ENCODE measurements around the gene LEF1.

Gene LEF1

GRCh38 chr4:108168671-108169523 lies at the start of gene LEF1:
Gene LEF1 (minus strand): TSS chr4:108168932. CDS start chr4:108167767, 1,165 bp downstream.
- DNase-seq (ENCODE audit: low read depth in 3 of 3), result peak in 2 of 3 donors; percentile 58 to 72

GRCh38 chr4:108216510-108216909 lies 47.8 kb upstream of the LEF1 start:
- DNase-seq (ENCODE audit: low read depth in 3 of 3), result no peak

- no peak for DNase-seq (ENCODE audit: low read depth in 3 of 3)
These were observed 46.3 kb upstream of the LEF1 start for GRCh38 chr4:108215055-108215454.

- DNase-seq (ENCODE audit: low read depth in 3 of 3), result no peak
These were observed 45.0 kb upstream of the LEF1 start for GRCh38 chr4:108213723-108214122.

GRCh38 chr4:108213308-108213707 lies 44.6 kb upstream of the LEF1 start:
- no peak for DNase-seq (ENCODE audit: low read depth in 3 of 3)

- no peak for DNase-seq (ENCODE audit: low read depth in 3 of 3)
These were observed 42.5 kb upstream of the LEF1 start for GRCh38 chr4:108210989-108211835.

- no peak for DNase-seq (ENCODE audit: low read depth in 3 of 3)
These were observed 40.8 kb upstream of the LEF1 start for GRCh38 chr4:108209489-108209888.

- DNase-seq (ENCODE audit: low read depth in 3 of 3), result peak in 1 of 3 donors; percentile 20
These were observed 37.1 kb upstream of the LEF1 start for GRCh38 chr4:108205859-108206258.

GRCh38 chr4:108204518-108204917 lies 35.8 kb upstream of the LEF1 start:
- no peak for DNase-seq (ENCODE audit: low read depth in 3 of 3)

GRCh38 chr4:108203377-108203776 lies 34.6 kb upstream of the LEF1 start:
- no peak for DNase-seq (ENCODE audit: low read depth in 3 of 3)

GRCh38 chr4:108201774-108202173 lies 33.0 kb upstream of the LEF1 start:
- DNase-seq (ENCODE audit: low read depth in 3 of 3), result no peak

- no peak for DNase-seq (ENCODE audit: low read depth in 3 of 3)
These were observed 31.1 kb upstream of the LEF1 start for GRCh38 chr4:108199881-108200280.

GRCh38 chr4:108193886-108194672 lies 25.3 kb upstream of the LEF1 start:
- no peak for DNase-seq (ENCODE audit: low read depth in 3 of 3)

- no peak for DNase-seq (ENCODE audit: low read depth in 3 of 3)
These were observed 24.2 kb upstream of the LEF1 start for GRCh38 chr4:108192935-108193334.

GRCh38 chr4:108192056-108192455 lies 23.3 kb upstream of the LEF1 start:
- DNase-seq (ENCODE audit: low read depth in 3 of 3), result no peak

- DNase-seq (ENCODE audit: low read depth in 3 of 3), result no peak
These were observed 22.7 kb upstream of the LEF1 start for GRCh38 chr4:108191269-108191914.

- no peak for DNase-seq (ENCODE audit: low read depth in 3 of 3)
These were observed 20.0 kb upstream of the LEF1 start for GRCh38 chr4:108188770-108189169.

GRCh38 chr4:108185252-108185651 lies 16.5 kb upstream of the LEF1 start:
- DNase-seq (ENCODE audit: low read depth in 3 of 3), result no peak

GRCh38 chr4:108184453-108185049 lies 15.8 kb upstream of the LEF1 start:
- DNase-seq (ENCODE audit: low read depth in 3 of 3), result no peak

- DNase-seq (ENCODE audit: low read depth in 3 of 3), result no peak
These were observed 13.0 kb upstream of the LEF1 start for GRCh38 chr4:108181704-108182103.

- no peak for DNase-seq (ENCODE audit: low read depth in 3 of 3)
These were observed 11.8 kb upstream of the LEF1 start for GRCh38 chr4:108180513-108180912.
